GM06990 (cell line): ENCODE results near the gene STEAP1B.
A peak's percentile ranks its signal among the peaks of the same experiment; 100 is the strongest.
"Not testable (repeated sequence)": the region's sequence is repeated elsewhere in the genome, so short reads cannot be mapped to it uniquely, and the experiment has no call there.

Source experiments
- DNase-seq: peaks from one replicate; pipeline ENCODE4 v3.0.0-alpha.2; 2011; ENCODE audit not compliant: insufficient read length; ENCODE audit errors: extremely low read depth
- H3K27me3 ChIP-seq: replicated peaks from 2 replicates; pipeline ENCODE4 v1.6.0; 2011; ENCODE audit warnings: low read length; ENCODE audit not compliant: control insufficient read depth, insufficient read depth
- H3K36me3 ChIP-seq: 2 replicates; pipeline ENCODE4 v1.5.1; 2011; ENCODE audit warnings: low read length; ENCODE audit not compliant: control insufficient read depth, insufficient read depth
- H3K4me3 ChIP-seq: replicated peaks from 2 replicates; pipeline ENCODE4 v1.5.1; 2011; ENCODE audit warnings: low read depth, mild to moderate bottlenecking, control low read depth, low read length
- CTCF ChIP-seq: IDR thresholded peaks from 2 replicates; pipeline ENCODE4 v1.5.1; 2011; ENCODE audit warnings: low read length, control low read depth, mild to moderate bottlenecking, inconsistent platforms; ENCODE audit not compliant: insufficient read depth, poor library complexity, severe bottlenecking

STEAP1B gene

GRCh38 chr7:22523478-22524352 lies 23.7 kb upstream of the STEAP1B start:
- not testable (repeated sequence) for DNase-seq, H3K27me3 ChIP-seq
- peak; percentile 9 for TF ChIP-seq CTCF

GRCh38 chr7:22519560-22519959 lies 19.6 kb upstream of the STEAP1B start:
- not testable (repeated sequence) for H3K4me3 ChIP-seq, H3K36me3 ChIP-seq, DNase-seq, H3K27me3 ChIP-seq

More at GRCh38 chr7:22523478-22524352, 23.7 kb upstream of the STEAP1B start:
- not testable (repeated sequence) for H3K36me3 ChIP-seq, H3K4me3 ChIP-seq

- H3K27me3 ChIP-seq, DNase-seq, H3K36me3 ChIP-seq, H3K4me3 ChIP-seq: not testable (repeated sequence)
Observed at GRCh38 chr7:22516950-22517349, 17.0 kb upstream of the STEAP1B start.

- not testable (repeated sequence) for H3K27me3 ChIP-seq, H3K36me3 ChIP-seq, H3K4me3 ChIP-seq, DNase-seq
Observed at GRCh38 chr7:22514963-22515362, 15.0 kb upstream of the STEAP1B start.

GRCh38 chr7:22507320-22507719 lies 7.3 kb upstream of the STEAP1B start:
- H3K36me3 ChIP-seq, H3K27me3 ChIP-seq, DNase-seq, H3K4me3 ChIP-seq: not testable (repeated sequence)

GRCh38 chr7:22506316-22507020 lies 6.5 kb upstream of the STEAP1B start:
- H3K27me3 ChIP-seq, H3K4me3 ChIP-seq, DNase-seq, H3K36me3 ChIP-seq: not testable (repeated sequence)

- H3K36me3 ChIP-seq, H3K4me3 ChIP-seq, DNase-seq, H3K27me3 ChIP-seq: not testable (repeated sequence)
- TF ChIP-seq CTCF = peak; percentile 26
Observed at GRCh38 chr7:22504519-22504918, 4.5 kb upstream of the STEAP1B start.

- not testable (repeated sequence) for H3K27me3 ChIP-seq, DNase-seq, H3K36me3 ChIP-seq, H3K4me3 ChIP-seq
Observed at GRCh38 chr7:22502104-22502503, 2.1 kb upstream of the STEAP1B start.
